GM18868 (cell line): ENCODE results near the gene ACOT7.
"Not testable (repeated sequence)": the region's sequence is repeated elsewhere in the genome, so short reads cannot be mapped to it uniquely, and the experiment has no call there.

Source experiments
- ATAC-seq: cut with Tn5 transposase; IDR thresholded peaks from one replicate; pipeline ENCODE4 v1.9.1; 2021; ENCODE audit warnings: mild to moderate bottlenecking, moderate library complexity; ENCODE audit not compliant: unreplicated experiment

Gene ACOT7

GRCh38 chr1:6365047-6365446 is 28.5 kb downstream of the ACOT7 start:
- no peak for ATAC-seq

- ATAC-seq: not testable (repeated sequence)
Measured at GRCh38 chr1:6363085-6363884, 30.3 kb downstream of the ACOT7 start.

DNA sequence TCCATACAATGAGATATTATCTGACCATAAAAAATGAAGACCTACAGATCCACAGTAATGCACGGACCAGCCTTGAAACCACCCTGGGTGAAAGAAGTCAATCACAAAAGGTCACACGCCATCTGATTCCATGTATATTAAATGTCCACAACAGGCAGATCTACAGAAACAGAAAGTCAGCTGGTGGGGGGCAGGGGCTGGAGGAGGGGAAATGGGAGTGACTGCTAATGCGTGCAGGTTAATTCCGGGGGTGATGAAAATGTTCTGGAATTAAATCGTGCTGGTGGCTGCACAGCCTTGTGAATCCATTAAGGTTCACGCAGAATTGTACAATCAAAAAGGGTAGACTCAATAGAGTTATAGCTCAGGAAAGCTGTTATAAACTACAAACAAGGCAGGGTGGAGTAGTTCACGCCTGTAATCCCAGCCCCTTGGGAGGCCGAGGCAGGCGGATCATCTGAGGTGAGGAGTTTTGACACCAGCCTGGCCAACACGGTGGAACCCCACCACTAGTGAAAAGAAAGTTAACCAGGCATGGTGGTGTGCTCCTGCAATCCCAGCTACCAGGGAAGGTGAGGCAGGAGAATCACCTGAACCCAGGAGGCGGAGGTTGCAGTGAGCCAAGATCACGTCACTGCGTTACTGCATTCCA is 32.3 kb downstream of the ACOT7 start:
- no peak for ATAC-seq

DNA sequence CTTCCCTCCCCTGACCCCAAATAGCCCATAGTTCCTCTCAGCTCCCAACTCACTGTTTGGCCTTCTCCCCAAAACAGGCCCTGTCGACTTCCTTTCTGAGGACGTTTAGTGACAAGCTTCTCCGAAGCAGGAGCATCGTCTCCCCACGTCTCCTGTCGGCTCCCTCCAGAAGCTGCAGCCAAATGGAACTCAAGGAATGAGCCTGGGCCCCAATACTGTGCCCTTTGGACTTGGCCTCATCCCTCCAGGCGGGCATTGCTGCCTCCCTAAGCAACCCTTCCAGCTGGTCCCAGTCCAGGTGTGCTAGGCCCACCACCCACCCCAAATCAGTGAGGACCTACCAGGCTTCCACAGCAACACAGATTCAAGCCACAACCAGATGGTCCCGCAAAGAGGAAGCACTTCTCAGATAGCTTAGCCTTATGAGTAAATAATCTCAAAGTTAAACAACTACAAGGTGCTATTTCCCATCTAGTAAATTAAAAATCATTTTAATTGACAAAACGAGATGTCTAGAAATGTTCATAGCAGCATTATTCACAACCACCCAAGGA is 33.0 kb downstream of the ACOT7 start:
- ATAC-seq: no peak

- peak; percentile 10 for ATAC-seq
Measured at GRCh38 chr1:6360117-6360496, 33.5 kb downstream of the ACOT7 start.

DNA sequence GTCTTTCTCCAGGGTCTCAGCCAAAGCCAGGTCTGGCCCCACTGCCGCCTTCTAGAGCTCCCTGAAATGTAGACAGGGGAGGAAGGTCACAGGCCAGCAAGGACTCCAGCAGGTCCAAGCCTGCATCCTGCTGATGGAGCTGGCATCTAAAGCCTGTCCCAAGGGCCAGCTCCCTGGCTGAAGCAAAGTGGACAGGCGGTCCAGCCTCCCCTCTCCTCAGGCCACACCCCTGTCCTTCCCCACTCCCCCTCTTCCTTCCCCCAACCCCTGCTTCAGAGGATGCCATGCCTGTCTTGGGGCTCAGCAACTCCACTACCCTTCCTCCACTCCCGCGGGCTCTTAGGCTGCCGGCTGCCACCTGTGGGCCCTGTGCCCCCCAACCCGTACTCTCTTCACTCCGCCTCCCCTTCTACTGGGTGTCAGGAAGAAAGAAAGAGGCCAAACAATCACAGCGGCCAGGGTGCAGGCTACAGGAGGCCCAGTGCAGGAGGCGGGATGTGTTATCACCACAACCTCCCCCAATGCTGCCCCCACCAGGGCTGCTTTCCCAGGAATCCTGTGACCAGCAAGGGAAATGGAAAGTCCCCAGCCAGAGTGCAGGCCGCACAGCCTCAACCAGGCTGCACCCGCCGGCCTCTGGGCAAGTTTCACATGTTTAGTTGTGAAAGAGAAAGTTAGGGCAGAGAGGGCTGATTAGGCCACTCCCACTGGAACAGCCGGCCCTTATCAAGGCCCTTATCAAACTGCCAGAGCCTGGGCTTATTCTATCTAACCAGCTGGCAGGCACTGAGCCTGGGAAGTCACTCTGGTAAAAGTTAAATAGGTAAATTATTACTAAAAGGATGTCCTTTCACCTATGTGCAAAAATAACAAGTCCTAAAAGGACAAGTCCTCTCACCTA is 34.1 kb downstream of the ACOT7 start:
- ATAC-seq: peak; percentile 83

DNA sequence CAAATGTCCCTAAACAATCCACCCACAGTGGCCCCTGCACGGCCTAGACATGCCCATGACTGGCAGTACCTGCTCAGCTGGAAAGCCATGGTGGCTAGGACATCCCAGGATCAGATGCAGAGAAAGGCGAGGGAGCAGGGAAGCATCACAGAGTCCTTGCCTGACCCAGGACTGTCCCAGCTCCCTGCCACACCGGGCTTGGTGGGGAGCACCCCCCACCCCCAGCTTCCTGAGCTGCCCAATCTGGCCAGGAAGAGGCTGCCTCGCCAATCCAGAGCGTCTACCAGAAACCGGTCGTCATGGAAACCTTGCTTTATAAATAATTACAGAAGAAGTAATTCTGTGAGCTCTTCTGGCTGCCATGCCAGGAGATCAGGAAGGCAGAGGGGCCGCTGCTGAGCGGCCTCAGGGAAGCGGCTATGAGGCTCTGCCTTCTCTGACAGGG is 34.8 kb downstream of the ACOT7 start:
- peak; percentile 36 for ATAC-seq

GRCh38 chr1:6358144-6358624 is 35.4 kb downstream of the ACOT7 start:
- ATAC-seq: no peak

DNA sequence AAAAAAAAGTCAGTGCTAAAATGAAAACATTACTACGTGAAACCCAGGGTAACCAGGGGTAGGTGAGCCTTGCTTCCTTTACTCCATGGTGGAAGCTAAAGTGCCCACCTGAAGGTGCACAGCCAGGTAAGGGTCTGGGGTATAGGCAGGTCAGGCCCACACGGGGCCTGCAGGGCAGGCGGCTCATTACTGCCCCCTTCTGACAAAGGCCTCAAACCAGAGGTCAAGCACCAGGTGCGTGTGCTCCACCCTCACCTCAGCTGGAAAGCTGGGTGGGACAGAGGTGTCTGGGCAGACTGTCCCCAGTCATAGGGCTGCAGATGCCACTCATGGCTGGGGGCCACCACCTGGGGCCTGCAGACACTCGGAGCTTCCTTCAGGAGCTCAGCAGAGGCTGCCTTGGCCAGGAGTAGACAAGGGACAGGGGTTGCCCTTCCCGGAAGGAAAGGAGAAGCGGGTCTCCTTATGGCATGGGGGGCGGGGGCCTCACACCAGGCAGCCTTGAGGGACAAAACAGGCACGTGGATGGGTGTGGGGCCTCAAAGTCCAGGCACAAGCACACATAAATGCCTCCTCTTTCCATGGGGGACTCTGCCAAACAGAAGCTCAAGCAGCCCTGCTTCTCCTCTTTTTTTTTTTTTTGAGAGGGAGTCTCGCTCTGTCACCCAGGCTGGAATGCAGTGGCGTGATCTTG is 36.2 kb downstream of the ACOT7 start:
- ATAC-seq: no peak

- ATAC-seq: no peak
Measured at GRCh38 chr1:6355621-6356020, 37.9 kb downstream of the ACOT7 start.

DNA sequence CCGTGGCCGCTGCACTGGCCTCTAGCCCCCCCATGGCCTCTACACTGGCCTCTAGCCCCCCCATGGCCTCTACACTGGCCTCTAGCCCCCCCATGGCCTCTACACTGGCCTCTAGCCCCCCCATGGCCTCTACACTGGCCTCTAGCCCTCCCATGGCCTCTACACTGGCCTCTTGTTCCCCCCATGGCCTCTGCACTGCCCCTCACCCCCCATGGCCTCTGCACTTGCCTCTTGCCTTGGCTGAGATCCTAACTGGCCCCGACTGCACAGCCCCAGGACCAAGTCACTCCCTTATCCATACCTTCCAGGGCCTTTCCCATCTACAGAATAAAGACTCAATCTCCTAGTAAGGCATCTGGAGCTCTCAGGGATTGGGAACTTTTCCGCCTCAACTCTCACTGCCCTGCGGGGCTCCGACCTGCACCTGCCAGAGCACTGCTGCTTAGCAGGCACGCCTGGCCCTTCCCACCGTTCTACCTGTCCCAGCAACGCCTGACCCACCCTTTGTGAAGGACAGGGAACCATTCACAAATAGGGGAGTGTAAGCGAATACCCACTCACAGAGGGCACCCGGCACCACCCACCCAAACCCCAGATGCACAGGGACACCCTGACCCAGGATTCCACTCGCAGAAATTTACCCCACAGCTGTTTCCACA is 38.8 kb downstream of the ACOT7 start:
- ATAC-seq: no peak

GRCh38 chr1:6353955-6354658 is 39.5 kb downstream of the ACOT7 start:
- ATAC-seq: no peak

DNA sequence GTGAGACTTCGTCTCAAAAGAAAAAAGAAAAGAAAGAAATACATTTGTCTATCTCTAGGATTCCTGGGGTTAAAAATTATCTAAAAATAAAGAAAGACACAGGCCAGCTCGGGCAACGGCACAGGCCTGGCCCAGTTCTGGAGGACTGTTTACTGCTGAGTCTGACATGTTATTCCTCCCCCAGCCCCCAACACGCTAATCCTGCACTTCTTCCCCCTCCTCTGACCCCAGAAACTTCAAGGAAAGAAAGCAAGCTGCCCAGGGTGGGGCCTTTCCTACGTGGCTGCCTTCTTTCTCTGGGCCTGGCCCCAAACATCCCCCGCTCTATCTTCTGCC is 40.0 kb downstream of the ACOT7 start:
- ATAC-seq: no peak

- ATAC-seq: no peak
Measured at GRCh38 chr1:6352138-6352563, 41.4 kb downstream of the ACOT7 start.

- ATAC-seq: no peak
Measured at GRCh38 chr1:6351480-6352137, 42.0 kb downstream of the ACOT7 start.

GRCh38 chr1:6350416-6351088 is 43.0 kb downstream of the ACOT7 start:
- ATAC-seq: no peak

GRCh38 chr1:6349254-6349943 is 44.2 kb downstream of the ACOT7 start:
- ATAC-seq: no peak
